Nephron (organoid): ENCODE data around the gene FAM20B.
"Not testable (repeated sequence)": the region's sequence is repeated elsewhere in the genome, so short reads cannot be mapped to it uniquely, and the experiment has no call there.

Experiments used
- H3K27ac Mint-ChIP-seq, 3 experiments: 2 replicates each; pipeline ENCODE4 v1.8.0; 2020; ENCODE audit warnings: mixed read lengths in 3 of 3, mild to moderate bottlenecking in 2 of 3, moderate library complexity in 1 of 3
- H3K27me3 Mint-ChIP-seq: 2 replicates; pipeline ENCODE4 v1.8.0; 2021; ENCODE audit warnings: low read depth, mild to moderate bottlenecking, moderate library complexity, mixed read lengths
- H3K36me3 Mint-ChIP-seq: 2 replicates; pipeline ENCODE4 v1.8.0; 2020; ENCODE audit warnings: low read depth, mixed read lengths
- H3K4me1 Mint-ChIP-seq: 2 replicates; pipeline ENCODE4 v1.8.0; 2020; ENCODE audit warnings: mixed read lengths
- H3K4me3 Mint-ChIP-seq, 3 experiments: 2 replicates each; pipeline ENCODE4 v1.8.0; 2020; ENCODE audit warnings: mild to moderate bottlenecking in 3 of 3, mixed read lengths in 3 of 3, moderate library complexity in 2 of 3
- H3K9me3 Mint-ChIP-seq: 2 replicates; pipeline ENCODE4 v1.8.0; 2020; ENCODE audit warnings: mixed read lengths
- TF ChIP-seq, protein P1 (sequence below), 3 experiments: fragments of 200-600 bp; sonication (generic); IDR thresholded peaks; one replicate each; pipeline ENCODE4 v1.5.0; 2021; ENCODE audit warnings: antibody characterized with exemption in 3 of 3; ENCODE audit not compliant: unreplicated experiment in 3 of 3

The FAM20B gene

DNA sequence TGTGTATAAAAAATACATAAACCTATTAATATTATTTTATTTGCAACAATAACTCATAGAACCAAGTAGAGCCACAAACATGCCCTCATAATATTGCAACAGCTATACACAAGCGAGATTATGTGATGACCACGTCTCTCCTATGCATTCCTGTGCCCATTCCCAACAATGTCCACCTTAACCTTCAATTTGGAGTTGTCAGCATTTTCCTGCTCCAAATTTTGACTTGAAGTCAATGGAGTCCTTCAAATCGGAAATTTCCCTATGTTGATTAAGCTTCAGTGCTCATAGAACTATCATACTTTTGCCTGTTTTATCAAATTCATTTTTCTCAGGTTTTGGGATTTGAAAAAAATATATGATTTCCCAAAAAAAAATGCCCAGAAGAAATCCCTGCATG, 27.4 kb upstream of the FAM20B start:
- no peak overlapping the region for H3K4me3 Mint-ChIP-seq
- H3K27me3 Mint-ChIP-seq, result peaks cover 3% of the 10 kb centered on the region
- H3K36me3 Mint-ChIP-seq, result peaks cover 11% of the 10 kb centered on the region
- TF ChIP-seq, protein P1, sequence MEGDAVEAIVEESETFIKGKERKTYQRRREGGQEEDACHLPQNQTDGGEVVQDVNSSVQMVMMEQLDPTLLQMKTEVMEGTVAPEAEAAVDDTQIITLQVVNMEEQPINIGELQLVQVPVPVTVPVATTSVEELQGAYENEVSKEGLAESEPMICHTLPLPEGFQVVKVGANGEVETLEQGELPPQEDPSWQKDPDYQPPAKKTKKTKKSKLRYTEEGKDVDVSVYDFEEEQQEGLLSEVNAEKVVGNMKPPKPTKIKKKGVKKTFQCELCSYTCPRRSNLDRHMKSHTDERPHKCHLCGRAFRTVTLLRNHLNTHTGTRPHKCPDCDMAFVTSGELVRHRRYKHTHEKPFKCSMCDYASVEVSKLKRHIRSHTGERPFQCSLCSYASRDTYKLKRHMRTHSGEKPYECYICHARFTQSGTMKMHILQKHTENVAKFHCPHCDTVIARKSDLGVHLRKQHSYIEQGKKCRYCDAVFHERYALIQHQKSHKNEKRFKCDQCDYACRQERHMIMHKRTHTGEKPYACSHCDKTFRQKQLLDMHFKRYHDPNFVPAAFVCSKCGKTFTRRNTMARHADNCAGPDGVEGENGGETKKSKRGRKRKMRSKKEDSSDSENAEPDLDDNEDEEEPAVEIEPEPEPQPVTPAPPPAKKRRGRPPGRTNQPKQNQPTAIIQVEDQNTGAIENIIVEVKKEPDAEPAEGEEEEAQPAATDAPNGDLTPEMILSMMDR (IDR thresholded peaks at IDR 0.05; ENCODE audit: unreplicated experiment in 3 of 3), result no peak
- peak overlapping the region in 1 of 3 experiments; percentile 18 for H3K27ac Mint-ChIP-seq
- peaks cover 12% of the 10 kb centered on the region for H3K4me1 Mint-ChIP-seq
- H3K9me3 Mint-ChIP-seq, result peaks cover 26% of the 10 kb centered on the region

DNA sequence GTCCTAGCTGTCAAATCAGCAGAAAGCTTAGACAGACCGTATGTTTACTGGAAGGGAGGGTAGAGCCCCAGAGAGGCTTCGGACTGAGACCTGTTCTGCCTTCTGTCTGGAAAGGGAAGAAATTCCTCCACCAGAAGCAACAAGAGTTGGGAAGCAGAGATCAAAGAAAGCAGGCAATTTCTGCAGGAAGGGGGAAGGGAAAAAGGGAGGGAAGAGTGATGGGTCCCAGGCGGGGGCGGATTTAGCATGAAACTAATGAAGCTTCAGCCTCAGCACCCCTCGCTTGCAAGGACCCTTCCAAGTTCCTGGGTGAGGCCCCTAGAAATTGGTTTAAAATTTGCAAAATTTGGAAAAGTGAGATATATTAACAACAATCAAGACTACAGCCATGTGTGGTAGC, 26.6 kb upstream of the FAM20B start:
- Mint-ChIP-seq H3K9me3 (peaks cover 20% of the 10 kb centered on the region), H3K27me3 (peaks cover 3% of the 10 kb centered on the region), H3K36me3 (peaks cover 11% of the 10 kb centered on the region), H3K4me1 (peaks cover 12% of the 10 kb centered on the region), H3K27ac (peak overlapping the region; percentile 18 to 66 (median 32)), H3K4me3 (no peak overlapping the region)
- TF ChIP-seq, protein P1 (IDR thresholded peaks at IDR 0.05; ENCODE audit: unreplicated experiment in 3 of 3), result no peak

DNA sequence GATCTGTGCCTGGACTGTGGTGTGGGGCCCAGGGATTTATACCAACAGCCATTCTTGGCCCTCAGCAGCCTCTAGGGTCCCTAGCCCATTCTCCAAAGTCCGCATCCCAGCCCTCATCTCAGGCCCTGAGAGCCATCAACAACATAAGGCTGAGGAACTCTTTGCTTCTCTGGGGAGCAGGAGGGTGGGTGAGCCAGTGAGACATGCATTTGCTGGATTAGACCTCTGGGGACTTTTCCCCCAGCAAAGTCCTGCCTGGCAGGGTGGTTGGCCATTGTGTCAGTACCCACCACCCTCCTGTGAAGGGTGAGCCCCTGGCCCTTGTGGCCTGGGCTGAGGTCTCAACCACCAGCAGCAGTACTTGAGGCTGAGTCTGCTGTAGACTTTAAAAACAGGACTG, 24.2 kb upstream of the FAM20B start:
- H3K27ac Mint-ChIP-seq, result no peak overlapping the region
- no peak overlapping the region for H3K4me3 Mint-ChIP-seq
- peaks cover 3% of the 10 kb centered on the region for H3K27me3 Mint-ChIP-seq
- peaks cover 12% of the 10 kb centered on the region for H3K4me1 Mint-ChIP-seq
- H3K36me3 Mint-ChIP-seq, result peaks cover 3% of the 10 kb centered on the region
- TF ChIP-seq, protein P1 (IDR thresholded peaks at IDR 0.05; ENCODE audit: unreplicated experiment in 3 of 3), result no peak
- peaks cover 7% of the 10 kb centered on the region for H3K9me3 Mint-ChIP-seq

DNA sequence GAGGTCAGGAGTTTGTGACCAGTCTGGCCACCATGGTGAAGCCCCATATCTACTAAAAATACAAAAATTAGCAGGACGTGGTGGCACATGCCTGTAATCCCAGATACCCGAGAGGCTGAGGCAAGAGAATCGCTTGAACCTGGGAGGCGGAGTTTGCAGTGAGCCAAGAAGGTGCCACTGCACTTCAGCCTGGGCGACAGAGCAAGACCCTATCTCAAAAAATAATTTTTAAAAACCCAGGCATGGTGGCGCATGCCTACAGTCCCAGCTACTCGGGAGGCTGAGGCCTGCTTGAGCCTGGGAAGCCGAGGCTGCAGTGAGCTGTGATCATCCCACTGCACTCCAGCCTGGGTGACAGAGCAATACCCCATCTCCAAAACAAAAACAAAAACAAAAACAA, 23.6 kb upstream of the FAM20B start:
- peaks cover 12% of the 10 kb centered on the region for H3K4me1 Mint-ChIP-seq

GRCh38 chr1:179002552-179003345, 22.9 kb upstream of the FAM20B start:
- H3K27ac Mint-ChIP-seq, result peak overlapping the region; percentile 60 to 92 (median 82)
- TF ChIP-seq, protein P1 (IDR thresholded peaks at IDR 0.05; ENCODE audit: unreplicated experiment in 3 of 3), result peak; percentile 96 to 99 (median 98)
- peaks cover 3% of the 10 kb centered on the region for H3K27me3 Mint-ChIP-seq
- H3K4me3 Mint-ChIP-seq, result no peak overlapping the region
- peaks cover 12% of the 10 kb centered on the region for H3K4me1 Mint-ChIP-seq
- H3K9me3 Mint-ChIP-seq, result no peaks in the 10 kb centered on the region
- no peaks in the 10 kb centered on the region for H3K36me3 Mint-ChIP-seq

More for the DNA sequence above, 23.6 kb upstream of the FAM20B start:
- not testable (repeated sequence) for H3K9me3 Mint-ChIP-seq, H3K36me3 Mint-ChIP-seq, H3K27me3 Mint-ChIP-seq, H3K4me3 Mint-ChIP-seq
- peak overlapping the region; percentile 60 to 92 (median 82) for H3K27ac Mint-ChIP-seq

DNA sequence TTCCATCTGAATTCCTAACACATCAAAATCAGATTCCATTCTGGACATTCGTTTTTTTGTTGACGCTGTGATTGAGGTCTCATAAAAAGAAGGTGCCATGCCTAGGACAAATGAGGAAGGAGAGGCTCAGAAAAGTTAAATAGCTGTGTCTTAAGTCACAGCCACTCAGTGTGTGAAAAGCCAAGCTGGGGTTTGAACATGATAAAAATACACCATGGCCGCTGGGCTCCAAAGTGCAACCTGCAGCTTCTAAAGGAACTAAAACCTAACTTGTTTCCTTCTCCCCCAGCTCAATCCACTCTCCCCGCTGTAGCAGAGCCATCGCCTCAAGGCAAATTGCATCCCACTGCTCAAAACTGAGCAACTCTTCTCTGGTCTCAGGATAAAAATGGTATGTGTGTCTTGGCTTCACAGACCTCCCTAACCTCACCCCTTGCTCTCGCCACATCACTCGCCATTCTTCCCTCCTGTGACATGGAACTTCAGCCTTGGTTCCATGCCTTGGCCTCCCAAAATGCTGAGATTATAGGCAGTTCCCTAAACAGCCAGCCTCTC, 22.1 kb upstream of the FAM20B start:
- Mint-ChIP-seq H3K4me3 (no peak overlapping the region), H3K27ac (peak overlapping the region; percentile 7 to 82 (median 9)), H3K36me3 (no peaks in the 10 kb centered on the region), H3K27me3 (peaks cover 2% of the 10 kb centered on the region), H3K9me3 (no peaks in the 10 kb centered on the region), H3K4me1 (peaks cover 12% of the 10 kb centered on the region)
- TF ChIP-seq, protein P1 (IDR thresholded peaks at IDR 0.05; ENCODE audit: unreplicated experiment in 3 of 3), result no peak
